HG03159 (cell line): ENCODE data around the gene AVPR2.

Source experiments
- ATAC-seq: cut with Tn5 transposase; IDR thresholded peaks from one replicate; pipeline ENCODE4 v1.9.1; 2021; ENCODE audit warnings: mild to moderate bottlenecking, moderate library complexity; ENCODE audit not compliant: unreplicated experiment

AVPR2 gene

GRCh38 chrX:153870791-153871360 is 33.6 kb upstream of the AVPR2 start:
- no peak for ATAC-seq

GRCh38 chrX:153871451-153871850 is 33.0 kb upstream of the AVPR2 start:
- ATAC-seq: no peak

GRCh38 chrX:153871946-153872878 is 32.3 kb upstream of the AVPR2 start:
- no peak for ATAC-seq

- no peak for ATAC-seq
Observed at GRCh38 chrX:153873282-153874084, 31.0 kb upstream of the AVPR2 start.

GRCh38 chrX:153874085-153874365 is 30.4 kb upstream of the AVPR2 start:
- no peak for ATAC-seq

- ATAC-seq: no peak
Observed at GRCh38 chrX:153874366-153875125, 29.9 kb upstream of the AVPR2 start.

GRCh38 chrX:153875391-153876111 is 28.9 kb upstream of the AVPR2 start:
- ATAC-seq: no peak

GRCh38 chrX:153876112-153876491 is 28.4 kb upstream of the AVPR2 start:
- no peak for ATAC-seq

GRCh38 chrX:153877571-153878261 is 26.8 kb upstream of the AVPR2 start:
- no peak for ATAC-seq

GRCh38 chrX:153878345-153878744 is 26.1 kb upstream of the AVPR2 start:
- ATAC-seq: no peak

GRCh38 chrX:153878969-153879653 is 25.4 kb upstream of the AVPR2 start:
- ATAC-seq: no peak

- ATAC-seq: no peak
Observed at GRCh38 chrX:153879741-153880439, 24.6 kb upstream of the AVPR2 start.

- ATAC-seq: no peak
Observed at GRCh38 chrX:153880440-153880815, 24.0 kb upstream of the AVPR2 start.

GRCh38 chrX:153881281-153881680 is 23.2 kb upstream of the AVPR2 start:
- no peak for ATAC-seq

- no peak for ATAC-seq
Observed at GRCh38 chrX:153882086-153882498, 22.4 kb upstream of the AVPR2 start.

- no peak for ATAC-seq
Observed at GRCh38 chrX:153882557-153882956, 21.9 kb upstream of the AVPR2 start.

- ATAC-seq: no peak
Observed at GRCh38 chrX:153883163-153883843, 21.2 kb upstream of the AVPR2 start.

GRCh38 chrX:153884136-153884535 is 20.3 kb upstream of the AVPR2 start:
- no peak for ATAC-seq
